ENCODE results near the gene IFNA4. TPM values are rescaled to one million over a fixed set of nuclear protein-coding genes. Genes with fewer than 3 reads are reported as not detected.
A peak's percentile ranks its signal among the peaks of the same experiment; 100 is the strongest.
"Not testable (repeated sequence)": the region's sequence is repeated elsewhere in the genome, so short reads cannot be mapped to it uniquely, and the experiment has no call there.

The IFNA4 gene
- total and polyA plus RNA-seq, 8 donors: not detected

- TF ChIP-seq CTCF (IDR thresholded peaks at IDR 0.05): peak; percentile 47 to 56
- H3K27me3 ChIP-seq; H3K9me3 ChIP-seq; H3K4me1 ChIP-seq; DNase-seq; H3K27ac ChIP-seq; intact Hi-C loops (cut with DNase I); H3K36me3 ChIP-seq; H3K4me3 ChIP-seq: not testable (repeated sequence)
- peak; percentile 92 for ATAC-seq
Observed at GRCh38 chr9:21194867-21195776, 7.7 kb upstream of the IFNA4 start.

DNA sequence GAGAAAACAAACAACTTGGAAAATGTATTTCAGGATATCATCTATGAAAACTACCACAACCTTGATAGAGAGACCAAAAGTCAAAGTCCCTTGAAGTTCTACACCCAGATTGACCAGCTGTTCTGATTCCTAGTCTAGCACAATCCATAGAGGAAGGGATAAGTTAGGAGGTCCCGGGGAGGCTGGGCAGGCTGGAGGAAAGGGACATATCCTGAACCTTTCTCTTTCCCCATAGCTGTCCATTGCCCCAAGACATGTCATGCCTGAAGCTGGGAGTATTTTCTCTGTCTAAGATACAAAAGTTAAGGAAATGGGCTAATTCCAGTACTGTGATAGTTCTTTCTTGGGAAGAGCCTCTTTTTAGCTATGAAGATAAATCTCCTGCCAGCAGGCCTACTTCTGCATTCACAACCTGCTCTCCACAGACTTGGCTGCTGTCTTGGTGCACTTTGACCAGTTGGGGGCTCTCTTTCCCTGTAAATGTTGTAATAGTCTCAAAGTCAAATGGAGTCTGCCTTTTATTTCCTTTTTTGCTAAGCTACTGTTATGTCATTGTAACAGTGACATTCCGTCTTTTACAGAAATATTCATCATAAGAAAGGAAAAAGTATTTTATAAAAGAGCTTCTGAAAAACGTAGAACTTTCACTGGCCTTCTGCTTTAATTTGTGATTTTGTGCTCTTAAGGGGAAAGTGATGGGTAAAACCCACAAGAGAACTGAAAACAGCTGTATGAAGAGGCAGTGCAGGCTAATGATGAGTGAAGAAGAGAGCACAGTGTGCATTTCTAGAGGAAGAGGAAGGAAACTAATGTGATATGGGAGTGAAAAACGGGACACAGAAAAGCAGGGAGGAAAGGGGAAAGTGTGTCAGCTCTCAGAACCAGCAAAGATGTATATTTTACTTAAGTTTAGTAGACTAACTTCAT, 4.3 kb downstream of the IFNA4 start:
- H3K27me3 ChIP-seq; H3K27ac ChIP-seq; H3K9me3 ChIP-seq; H3K4me1 ChIP-seq; intact Hi-C loops (cut with DNase I); H3K36me3 ChIP-seq; H3K4me3 ChIP-seq: not testable (repeated sequence)
- ATAC-seq (peak; percentile 87), DNase-seq (peak in 1 of 4 donors; percentile 1)
- peak; percentile 35 to 46 for TF ChIP-seq CTCF (IDR thresholded peaks at IDR 0.05)

DNA sequence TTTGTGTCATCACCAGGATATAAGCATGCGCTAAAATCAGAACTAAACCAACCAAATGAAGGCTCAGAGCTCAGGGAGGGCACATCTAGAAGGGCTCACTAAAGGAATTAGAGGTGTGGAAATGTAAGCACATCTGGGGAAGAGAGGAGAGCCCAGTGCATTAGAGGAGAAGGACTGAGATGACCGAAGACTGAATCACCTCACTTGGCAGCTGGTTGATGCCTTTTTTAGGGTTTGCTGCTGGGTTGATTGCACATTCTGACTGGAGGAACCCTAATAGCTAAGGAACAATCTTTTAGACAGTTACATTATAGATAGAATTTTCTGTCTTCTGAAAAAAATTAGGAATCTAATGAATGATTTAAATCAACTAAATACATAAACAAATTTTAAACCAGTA, 12.7 kb downstream of the IFNA4 start:
- Histone ChIP-seq H3K4me3 (no peak overlapping the region), H3K27ac (no peak overlapping the region), H3K36me3 (no peaks in the 10 kb centered on the region), H3K4me1 (no peaks in the 10 kb centered on the region), H3K27me3 (no peaks in the 10 kb centered on the region), H3K9me3 (no peaks in the 10 kb centered on the region)
- ATAC-seq (no peak), DNase-seq (no peak)
- TF ChIP-seq CTCF (IDR thresholded peaks at IDR 0.05): no peak
- intact Hi-C loops (cut with DNase I): no loop called here

- H3K4me1 ChIP-seq: no peaks in the 10 kb centered on the region
- ATAC-seq (no peak), DNase-seq (no peak)
- no peaks in the 10 kb centered on the region for H3K36me3 ChIP-seq
- H3K4me3 ChIP-seq: no peak overlapping the region
- no peaks in the 10 kb centered on the region for H3K9me3 ChIP-seq
- intact Hi-C loops (cut with DNase I): no loop called here
- H3K27me3 ChIP-seq: no peaks in the 10 kb centered on the region
- TF ChIP-seq CTCF (IDR thresholded peaks at IDR 0.05): no peak
- H3K27ac ChIP-seq: no peak overlapping the region
Observed at GRCh38 chr9:21172156-21172555, 15.2 kb downstream of the IFNA4 start.

- TF ChIP-seq CTCF (IDR thresholded peaks at IDR 0.05): no peak
- H3K27ac ChIP-seq: no peak overlapping the region
- no peaks in the 10 kb centered on the region for H3K9me3 ChIP-seq
- no peaks in the 10 kb centered on the region for H3K36me3 ChIP-seq
- H3K27me3 ChIP-seq: no peaks in the 10 kb centered on the region
- ATAC-seq (no peak), DNase-seq (no peak)
- intact Hi-C loops (cut with DNase I): no loop called here
- no peak overlapping the region for H3K4me3 ChIP-seq
- no peaks in the 10 kb centered on the region for H3K4me1 ChIP-seq
Observed at GRCh38 chr9:21171351-21171750, 16.0 kb downstream of the IFNA4 start.

DNA sequence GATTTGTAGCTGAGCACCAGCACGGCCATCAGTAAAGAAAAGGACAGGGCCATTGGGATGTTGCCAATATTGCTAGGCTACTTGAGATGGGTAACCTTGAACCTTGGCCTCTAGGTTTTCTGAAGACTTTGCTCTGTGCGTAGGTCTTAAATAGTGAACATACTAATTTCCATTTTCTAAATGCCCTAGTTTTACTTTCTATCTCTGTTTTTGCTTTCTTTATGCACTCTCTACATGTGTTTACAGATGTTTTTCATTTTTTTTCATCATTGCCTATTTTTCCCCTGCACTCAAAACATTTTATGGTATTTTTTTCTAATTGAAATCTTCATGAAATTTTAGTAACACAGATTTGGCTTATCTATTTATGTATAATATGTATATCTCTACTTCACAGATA, 20.8 kb downstream of the IFNA4 start, which contains the start of gene IFNA21:
TSS of gene IFNA21 (minus strand) at position 101 of the 400 bp plus-strand sequence. CDS start at position 53, 48 bp downstream.
- H3K27me3 ChIP-seq, ATAC-seq, H3K4me3 ChIP-seq: not testable (repeated sequence)

More for the DNA sequence above, 20.8 kb downstream of the IFNA4 start, which contains the start of gene IFNA21:
- H3K4me1 ChIP-seq; H3K27ac ChIP-seq; H3K9me3 ChIP-seq; DNase-seq; H3K36me3 ChIP-seq; intact Hi-C loops (cut with DNase I): not testable (repeated sequence)
